Midbrain (tissue), 1 donor: ENCODE measurements around the gene OR10A3.

Source experiments
- DNase-seq: peaks from one replicate; lab custom pipeline; 2025; lab: John Stamatoyannopoulos, UW

OR10A3 gene

DNA sequence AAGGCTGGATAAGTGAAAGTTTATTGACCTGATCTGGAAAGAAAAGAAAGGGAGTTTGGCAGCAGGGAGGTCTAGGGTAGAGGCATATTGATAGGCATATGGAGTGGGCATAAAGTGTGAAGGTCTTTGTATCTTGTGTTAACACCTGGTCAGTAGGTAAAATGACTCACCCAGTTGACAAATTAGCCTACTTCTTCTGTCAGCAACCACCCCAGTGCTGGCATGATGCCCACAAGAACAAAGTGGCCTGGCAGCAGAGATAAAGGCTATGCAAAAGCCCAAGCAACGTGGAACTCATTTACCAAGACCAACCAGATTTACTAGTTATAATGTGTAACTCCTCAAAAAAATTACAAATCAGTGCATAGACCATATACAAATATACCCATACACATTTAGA is 4.9 kb downstream of the OR10A3 start:
- no peak for DNase-seq

DNA sequence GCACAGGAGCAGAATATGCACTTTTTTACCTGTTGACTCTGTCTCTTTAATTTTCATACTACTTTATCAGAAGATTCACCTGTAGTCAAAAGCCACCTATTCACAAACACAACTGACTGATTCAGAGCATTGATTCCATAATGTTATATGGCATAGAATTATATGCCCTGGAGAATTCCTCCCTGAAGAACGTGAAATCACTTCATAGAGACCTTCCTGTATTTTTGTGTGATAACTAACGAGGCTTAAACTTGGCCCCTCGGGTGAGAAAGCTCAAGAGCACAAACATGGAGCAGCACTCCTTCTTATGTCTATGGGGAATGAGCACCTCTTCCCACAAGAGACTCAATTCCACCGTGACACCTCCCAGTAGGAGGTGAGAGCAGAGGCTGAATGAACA is 10.3 kb downstream of the OR10A3 start, which contains the start of gene OR10A6:
Gene OR10A6, minus strand, starts transcription at position 101 of the 400 bp plus-strand sequence. CDS start 2,606 bp downstream, outside the sequence.
- DNase-seq = no peak

DNA sequence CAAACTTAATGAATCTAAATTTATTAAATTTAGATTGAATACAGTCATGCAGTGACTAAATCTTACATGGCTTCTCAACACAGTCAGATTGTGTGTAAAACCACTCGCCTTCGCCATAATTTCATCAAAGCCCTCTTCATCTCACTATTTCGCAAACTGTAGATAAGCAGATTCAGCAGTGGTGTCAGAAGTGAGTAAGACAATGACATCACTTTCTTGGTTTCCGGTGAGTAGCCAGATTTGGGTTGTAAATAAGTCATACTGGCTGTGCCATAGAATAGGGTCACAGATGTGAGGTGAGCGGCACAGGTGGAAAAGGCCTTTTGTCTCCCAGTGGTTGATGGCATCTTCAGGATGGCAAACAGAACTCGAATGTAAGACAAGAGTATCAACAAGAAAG is 13.9 kb downstream of the OR10A3 start:
- no peak for DNase-seq

DNA sequence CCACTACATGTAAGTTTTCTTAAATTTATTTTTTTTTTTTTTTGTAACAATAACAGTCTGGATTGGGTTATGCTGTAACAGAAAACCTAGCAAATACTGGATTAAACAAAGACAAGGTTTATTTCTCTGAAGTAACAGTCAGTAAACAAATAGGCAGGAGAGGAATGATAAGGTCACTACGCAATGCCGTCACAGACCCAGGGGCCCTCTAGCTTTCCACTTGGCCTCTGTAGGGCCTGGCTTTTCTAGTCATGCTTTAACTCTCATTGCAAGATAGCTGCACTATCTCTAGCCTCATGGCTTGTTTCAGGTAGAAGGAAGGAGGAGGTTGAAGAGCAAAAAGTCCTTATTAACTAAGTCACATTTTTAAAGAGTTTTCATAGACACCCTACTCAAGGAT is 17.0 kb downstream of the OR10A3 start:
- DNase-seq = no peak

DNA sequence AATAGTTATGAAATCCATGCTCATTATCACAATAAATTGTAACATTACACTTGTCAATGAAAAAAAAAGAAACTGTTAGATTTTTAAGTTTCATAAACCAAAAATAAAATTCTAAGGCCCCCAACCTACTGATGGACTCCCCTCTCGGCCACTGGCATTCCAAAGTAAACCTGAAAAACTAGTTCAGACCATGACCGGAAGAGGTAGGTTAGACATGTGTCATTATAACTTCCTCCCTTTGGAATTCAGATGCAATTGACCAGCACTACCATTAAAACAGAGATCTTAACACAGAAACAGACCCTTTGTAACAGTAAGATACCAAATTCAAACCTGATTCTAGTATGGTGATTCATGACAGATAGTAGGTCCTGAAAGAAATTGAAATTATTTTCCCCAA is 23.4 kb downstream of the OR10A3 start:
- no peak for DNase-seq

DNA sequence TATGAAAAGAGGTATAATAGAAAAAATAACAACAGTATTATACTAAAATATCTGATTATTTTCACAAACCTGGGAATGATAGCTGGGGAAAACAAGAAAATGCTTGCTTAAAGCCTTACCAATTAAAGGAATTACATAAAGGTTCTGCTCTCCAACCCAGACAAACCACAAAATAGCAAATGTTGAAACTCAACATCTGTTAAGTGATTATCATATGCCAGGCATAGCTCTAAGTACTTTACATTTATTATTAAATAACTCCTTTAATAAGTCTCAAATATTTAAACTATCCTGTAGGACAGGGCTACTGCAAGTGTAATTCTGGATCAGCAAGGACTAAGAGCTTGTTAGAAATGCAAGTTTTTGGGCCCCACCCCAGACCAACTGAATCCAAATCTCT is 30.5 kb downstream of the OR10A3 start:
- DNase-seq = no peak

DNA sequence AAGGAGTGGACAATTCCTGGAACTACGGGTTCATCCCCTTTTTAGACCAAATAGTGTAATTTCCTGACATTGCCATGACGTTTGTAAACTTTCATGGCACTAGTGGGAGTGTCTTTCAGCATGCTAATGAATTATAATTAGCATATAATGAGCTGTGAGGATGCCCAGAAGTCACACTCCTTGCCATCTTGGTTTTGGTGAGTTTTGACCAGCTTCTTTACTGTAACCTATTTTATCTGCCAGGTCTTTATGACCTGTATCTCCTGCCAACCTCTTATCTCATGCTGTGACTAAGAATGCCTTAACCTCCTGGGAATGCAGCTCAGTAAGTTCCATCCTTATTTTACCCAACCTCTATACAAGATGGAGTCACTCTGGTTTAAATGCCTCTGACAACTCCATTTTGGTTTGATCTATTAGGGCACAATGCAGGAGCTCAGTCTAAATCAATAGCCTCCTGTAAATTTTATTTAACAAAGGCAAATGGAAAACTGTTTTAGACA is 31.2 kb downstream of the OR10A3 start:
- DNase-seq = no peak

DNA sequence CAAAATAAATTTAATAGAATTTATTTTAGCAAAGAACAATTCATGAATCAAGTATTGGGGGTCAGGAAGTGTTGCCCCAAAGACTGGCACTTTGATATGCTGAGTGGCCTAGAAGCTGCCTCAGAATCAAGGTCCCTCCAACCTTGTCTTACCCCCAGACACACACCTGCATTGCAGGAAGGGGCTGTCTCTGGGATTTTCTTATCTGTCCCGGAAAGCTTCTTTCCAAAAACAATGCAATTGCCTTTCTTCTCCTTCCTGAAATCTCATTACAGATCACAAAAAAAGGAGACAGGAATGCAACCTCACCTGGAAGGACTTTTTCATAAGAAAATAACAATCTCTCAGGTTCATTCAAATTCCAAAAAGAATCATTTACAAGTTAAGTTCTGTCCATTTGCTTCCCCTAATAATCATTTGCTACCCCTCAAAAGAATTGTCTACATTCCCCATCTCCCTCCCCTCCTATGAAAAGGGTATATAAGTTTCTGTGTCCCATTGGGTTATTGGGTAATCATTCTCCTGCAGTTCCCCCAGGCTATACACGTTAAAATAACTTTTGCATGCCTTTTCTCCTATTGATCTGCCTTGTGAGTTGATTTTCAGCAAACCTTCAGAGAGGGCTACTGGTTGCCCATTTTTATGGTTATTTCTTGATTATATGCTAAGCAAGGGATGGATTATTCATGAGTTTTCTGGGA is 31.8 kb downstream of the OR10A3 start:
- no peak for DNase-seq

DNA sequence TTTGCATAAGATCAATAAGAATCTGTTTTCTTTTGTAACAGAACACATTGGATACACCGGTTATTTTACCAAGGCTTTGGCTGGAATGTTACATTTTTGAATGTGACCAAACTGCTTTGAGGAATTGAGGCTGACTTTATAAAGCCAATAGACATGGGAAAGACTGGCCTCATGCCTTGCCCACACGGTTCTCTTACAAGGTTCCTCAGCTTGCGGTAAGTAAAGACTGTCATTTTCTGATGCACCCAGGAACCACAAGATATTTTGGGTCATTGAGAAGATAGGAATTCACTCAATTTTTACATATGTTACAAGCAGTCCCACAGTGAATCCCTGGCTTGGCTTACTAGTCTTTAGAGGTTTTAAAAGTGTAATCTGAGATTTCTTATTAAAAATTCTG is 34.4 kb downstream of the OR10A3 start:
- DNase-seq = no peak

DNA sequence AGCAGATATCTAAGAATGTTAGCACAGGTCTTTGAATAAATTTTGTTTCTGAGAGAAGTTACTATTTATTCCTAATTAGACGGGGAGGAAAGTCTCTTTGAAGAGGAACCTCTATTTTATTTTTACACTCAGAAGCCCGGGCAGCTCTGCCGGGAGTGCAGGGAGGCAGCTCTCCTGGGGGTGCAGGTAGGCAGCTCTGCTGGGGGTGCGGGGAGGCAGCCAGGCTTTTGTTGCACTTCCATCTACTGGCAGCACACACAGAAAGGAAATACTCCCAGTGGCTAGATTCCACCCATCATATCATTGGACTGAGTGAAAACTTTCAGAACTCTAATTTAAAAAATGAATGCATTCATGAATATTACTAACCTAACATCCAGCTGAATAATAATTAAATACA is 35.0 kb downstream of the OR10A3 start:
- DNase-seq = no peak

DNA sequence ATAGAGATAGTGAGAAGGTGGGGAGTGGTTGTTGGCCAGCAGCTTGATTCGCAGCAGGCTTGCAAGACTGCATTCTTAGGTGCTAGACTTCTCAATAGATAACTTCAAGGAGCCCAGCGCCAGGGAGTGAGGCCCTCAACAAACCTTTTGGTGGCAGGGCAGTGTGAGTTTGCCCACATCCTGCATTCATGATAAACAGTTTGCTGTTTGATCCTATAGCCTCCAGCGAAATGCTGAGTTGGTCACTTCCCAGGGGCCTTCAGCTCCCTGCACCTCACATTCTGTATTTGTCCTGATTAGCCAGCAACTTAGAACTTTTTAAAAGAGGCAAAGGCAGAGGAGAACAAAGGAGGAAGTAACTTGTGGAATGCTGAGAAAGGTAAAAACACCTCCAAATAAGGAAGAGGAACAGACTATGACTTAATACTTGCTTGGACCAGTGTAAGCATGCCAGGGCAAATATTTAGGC is 35.5 kb downstream of the OR10A3 start:
- no peak for DNase-seq

DNA sequence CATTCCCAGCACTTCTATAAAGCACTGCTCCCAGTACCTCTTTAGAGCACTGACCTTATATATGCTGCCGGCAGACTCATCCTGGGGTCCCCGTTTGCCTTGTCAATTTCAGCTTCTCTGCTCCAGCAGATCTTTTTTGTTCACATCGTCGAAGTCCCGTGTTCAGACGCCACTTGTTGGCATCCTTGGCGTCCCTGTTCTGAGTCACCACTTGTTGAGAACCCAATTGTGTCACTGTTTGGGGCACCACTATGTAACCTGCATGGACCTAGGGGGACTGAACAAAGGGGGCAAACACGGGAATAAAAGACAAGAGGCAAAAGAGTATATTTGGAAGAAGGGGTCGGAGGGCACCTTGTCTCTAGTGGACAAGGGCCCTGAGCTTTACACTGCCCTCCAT is 36.0 kb downstream of the OR10A3 start:
- DNase-seq = no peak

DNA sequence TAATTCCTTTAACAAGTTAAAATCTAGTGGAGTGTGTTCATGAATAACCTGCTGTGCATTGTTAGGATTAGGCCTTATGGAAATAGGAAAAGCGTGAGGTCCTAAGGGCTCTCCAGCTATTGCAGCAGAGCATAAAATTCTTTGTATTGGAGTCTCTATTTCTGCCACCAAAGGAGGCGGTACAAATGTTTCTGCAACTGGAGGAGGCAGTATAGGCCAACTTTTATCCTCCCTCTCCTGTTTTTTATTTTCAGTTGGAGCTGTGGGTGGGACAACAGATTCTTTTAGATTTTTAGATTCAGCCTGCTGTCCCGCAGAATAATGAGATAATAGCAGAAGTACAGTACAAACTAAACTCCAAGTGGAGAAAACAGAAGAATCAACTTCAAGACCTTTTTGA is 36.6 kb downstream of the OR10A3 start:
- no peak for DNase-seq

DNA sequence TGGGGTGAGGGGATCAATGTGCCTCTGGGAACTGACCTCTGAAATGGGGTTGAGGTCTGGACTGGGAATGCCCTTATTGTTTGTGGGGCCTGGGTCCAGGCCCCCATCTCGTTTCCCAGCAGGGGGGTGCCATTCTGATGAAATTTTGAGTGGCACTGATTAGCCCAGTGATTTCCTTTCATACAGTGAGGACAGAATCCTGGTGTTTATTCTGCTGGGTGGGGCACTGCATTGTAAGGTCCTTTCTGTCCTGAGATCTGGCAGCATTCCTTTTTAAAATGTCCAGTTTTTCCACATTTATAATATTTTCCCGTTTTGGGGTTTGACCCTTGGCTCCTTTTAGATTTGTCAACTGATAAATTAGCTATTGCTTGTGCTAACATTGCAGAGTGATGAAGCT is 37.6 kb downstream of the OR10A3 start:
- DNase-seq = no peak

DNA sequence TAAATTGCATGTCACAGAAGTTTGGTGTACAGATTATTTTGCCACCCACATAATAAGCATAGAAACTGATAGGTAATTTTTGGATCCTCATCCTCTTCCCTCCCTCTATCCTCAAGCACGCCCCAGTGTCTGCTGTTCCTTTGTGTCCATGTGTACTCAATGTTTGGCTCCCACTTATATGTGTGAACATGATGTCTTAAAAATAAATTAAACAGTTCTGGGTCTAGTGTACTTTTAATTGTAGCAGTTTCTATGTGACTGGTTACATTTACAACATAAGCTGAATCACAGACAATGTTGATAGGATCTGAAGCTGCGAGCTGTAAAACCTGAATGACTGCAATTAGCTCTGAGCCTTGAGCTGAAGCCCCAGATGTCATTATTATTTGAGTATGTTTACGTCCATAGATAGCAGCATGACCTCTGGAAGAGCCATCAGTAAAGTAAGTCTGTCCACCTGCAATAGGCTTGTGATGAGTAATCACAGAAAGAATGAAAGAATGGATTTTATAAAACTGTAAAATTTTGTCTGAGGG is 40.1 kb downstream of the OR10A3 start:
- no peak for DNase-seq

DNA sequence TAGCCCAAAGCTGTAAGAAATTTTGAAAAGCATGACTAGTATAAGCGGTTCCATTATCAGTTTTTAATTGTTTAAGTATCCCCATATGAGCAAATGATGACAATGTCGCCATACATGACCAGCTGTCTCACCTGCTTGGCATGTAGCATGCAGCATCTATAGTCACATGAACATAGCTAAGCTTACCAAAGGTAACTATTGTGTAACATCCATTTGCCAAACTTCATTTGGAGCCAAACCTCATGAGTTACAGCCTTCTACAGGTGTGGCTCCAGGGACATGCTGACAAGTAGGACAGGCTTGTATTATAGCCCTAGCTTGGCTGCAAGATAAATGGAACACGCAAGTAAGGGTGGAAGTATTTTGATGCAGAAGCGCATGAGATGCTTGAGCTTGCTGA is 40.8 kb downstream of the OR10A3 start:
- DNase-seq = no peak

DNA sequence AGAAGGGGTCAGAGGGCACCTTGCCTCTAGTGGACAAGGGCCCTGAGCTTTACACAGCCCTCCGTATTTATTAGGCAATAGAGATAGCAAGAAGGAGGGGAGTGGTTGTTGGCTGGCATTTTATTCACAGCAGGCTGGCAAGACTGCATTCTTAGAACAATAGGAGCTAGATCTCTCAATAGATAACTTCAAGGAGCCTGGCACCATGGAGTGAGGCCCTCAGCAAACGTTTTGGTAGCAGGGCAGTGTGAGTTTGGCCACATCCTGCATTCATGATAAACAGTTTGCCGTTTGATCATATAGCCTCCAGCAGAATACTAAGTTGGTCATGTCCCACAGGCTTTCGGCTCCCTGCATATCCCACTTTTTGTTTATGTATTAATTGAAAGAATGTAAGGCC is 42.1 kb downstream of the OR10A3 start:
- no peak for DNase-seq

DNA sequence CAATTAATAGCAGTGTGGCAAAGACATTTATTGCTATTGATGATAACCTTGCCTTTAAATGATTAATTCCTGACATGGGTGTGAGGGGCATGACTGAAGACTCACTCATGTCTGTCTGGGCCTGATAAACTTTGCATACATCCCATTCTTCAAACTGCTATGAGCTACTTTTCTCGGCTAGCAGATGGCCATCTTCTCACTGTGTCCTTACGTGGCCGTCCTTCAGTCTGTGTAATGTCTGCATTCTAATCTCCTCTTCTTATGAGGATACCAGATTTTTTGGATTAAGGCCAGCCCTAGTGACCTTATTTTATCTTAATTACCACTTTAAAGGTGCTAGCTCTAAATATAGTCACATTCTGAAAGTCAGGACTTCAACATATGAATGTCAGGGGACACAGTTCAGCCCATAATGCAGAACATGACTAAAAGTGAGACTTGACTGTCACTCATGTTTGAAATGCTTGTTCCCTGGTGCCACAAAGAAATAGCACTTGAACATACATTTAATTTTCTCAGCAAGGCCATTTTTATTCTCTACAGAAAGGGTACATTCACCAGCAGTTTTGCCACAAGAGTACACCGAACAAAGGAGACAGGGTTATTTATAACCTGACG is 42.7 kb downstream of the OR10A3 start:
- no peak for DNase-seq

DNA sequence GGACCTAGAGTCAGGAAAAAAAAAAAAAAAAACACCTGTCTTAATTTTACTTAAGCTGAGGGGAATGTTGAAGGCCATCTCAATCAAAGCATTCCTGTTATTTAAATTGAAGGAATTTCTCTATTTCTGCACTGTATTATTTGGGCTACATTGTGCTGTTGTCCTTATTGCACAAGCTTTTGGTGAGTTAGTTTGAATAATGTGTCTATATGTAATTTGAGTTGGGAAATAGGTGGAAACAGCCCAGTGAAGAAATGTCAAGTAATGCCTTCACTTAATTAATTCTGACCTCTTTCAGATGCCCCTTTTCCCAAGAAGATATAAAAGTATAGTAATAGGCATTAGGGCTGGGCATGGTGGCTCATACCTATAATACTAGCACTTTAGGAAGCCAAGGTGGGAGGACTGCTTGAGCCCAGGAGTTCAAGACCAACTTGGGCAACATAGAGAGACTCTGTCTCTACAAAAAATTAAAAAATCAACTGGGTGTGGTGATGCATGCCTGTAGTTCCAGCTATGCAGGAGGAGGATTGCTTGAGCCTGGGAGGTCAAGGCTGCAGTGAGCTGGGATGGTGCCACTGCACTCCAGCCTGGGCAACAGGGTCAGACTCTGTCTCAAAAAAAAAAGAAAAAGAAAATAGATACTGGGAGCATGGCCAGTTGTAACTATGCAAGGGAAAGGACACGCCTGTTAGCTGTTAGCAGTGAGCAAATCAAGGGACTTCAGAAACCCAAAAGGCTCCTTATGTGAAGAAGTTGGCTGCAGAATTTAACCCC is 45.3 kb downstream of the OR10A3 start:
- DNase-seq = no peak

DNA sequence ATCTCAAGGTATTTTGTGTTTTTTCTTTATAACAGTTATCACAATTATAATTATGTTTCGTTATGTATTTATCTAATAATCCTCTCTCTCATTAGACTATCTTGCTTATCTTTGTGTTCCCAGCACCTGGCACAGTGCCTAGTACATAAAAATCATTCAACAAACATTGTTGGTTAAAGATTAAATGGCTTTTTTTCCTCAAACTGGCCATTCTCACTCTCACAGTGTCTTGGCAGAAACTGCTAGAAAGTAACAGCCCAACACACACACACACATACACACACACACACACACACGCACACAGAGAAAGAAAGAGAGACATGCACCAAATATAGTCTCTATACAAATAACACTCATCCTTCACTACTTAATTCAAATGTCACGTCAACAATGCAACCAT is 47.3 kb downstream of the OR10A3 start:
- no peak for DNase-seq

DNA sequence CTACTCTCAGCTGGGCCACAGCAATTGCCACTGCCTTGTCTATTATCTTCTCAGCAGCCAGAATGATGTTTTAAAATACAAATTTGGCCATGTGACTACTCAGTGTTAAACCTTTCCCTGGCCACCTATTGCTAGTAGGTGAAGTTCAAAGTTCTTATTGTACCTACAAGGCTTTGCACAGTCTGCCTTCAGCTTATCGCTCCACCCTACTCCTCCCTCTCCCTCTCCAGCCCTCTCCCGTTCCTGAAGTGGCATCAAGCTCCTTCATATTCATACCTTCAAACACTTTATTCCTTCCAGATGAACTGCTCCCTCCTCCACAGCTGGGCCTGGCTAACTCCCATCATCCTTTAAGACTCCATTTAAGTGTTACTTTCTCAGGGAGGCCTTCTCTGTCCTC is 47.7 kb downstream of the OR10A3 start:
- DNase-seq = no peak

DNA sequence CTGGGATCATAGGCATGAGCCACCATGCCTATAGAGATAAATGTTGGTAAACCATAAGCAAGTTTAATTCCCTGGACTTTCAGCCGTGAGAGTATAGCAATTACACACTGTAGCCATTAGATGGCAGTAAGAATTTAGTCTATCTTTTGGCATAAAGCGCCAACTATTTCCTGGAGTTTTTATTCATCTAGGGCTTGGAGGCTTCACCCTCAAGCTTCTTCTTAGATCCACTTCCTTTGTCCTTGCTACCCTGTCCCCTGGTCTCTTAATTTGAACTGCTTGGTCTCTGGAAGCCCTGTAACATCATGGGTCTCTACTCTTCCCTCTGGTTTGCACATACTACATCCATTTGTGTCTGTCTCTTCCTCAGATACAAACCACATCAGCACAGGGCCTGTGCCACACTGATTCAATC is 48.7 kb downstream of the OR10A3 start:
- DNase-seq = peak; percentile 59
